SK-N-MC (cell line): ENCODE data around the gene PRCD.

ENCODE experiments used
- EZH2 ChIP-seq: fragments of 200-600 bp; sonication (generic); IDR thresholded peaks from one replicate; pipeline ENCODE4 v1.6.1; 2017; ENCODE audit warnings: antibody characterized with exemption
- POLR2AphosphoS5 ChIP-seq: IDR thresholded peaks from 2 replicates; pipeline ENCODE4 v1.6.1; 2012; ENCODE audit warnings: mild to moderate bottlenecking, low read depth, low read length, borderline replicate concordance

- TF ChIP-seq EZH2 (no peak), POLR2AphosphoS5 (no peak)
Measured at GRCh38 chr17:76561799-76562268, 22.0 kb downstream of the PRCD start.
